ENCODE results near the gene CYP4X1.
"Not testable (repeated sequence)": the region's sequence is repeated elsewhere in the genome, so short reads cannot be mapped to it uniquely, and the experiment has no call there.

Gene CYP4X1

DNA sequence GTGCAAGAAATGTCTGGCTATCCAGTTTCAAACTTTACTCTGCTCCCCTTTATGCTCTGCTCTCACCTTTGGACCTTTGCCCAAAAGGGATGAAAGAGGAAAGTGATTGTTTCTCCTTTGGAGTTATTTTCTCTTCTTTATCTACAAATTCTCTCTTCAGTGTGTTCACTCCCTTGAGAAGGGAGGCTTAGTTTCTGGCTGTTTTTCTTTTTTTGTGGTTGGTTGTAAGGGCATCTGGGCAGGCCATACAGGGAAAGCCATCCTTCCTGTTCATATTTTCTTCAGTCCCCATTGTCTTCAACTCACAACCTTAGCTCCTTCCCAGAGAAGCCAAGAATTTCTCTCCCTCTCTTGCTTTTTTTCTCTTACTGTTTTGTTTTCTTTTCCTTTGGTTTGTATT is 46.0 kb downstream of the CYP4X1 start:
- not testable (repeated sequence) for DNase-seq

GRCh38 chr1:47089356-47089755 is 65.9 kb downstream of the CYP4X1 start:
- DNase-seq = not testable (repeated sequence)

- DNase-seq = not testable (repeated sequence)
Measured at GRCh38 chr1:47091476-47091875, 68.0 kb downstream of the CYP4X1 start.
